GM12878 (cell line): ENCODE results near the gene TCTN1. TPM values are rescaled to one million over a fixed set of nuclear protein-coding genes. Genes with fewer than 3 reads are reported as not detected.

Source experiments
- ATAC-seq: fragments of 200-7000 bp; cut with Tn5 transposase; 3 replicates; pipeline ENCODE4 v1.9.1; 2020; ENCODE audit warnings: mild to moderate bottlenecking, moderate library complexity
- BruUV-seq: library from RNA; stranded (reverse); fragments of 400-500 nt; replicated peaks from 2 replicates; lab custom pipeline; 2021; lab: Mats Ljungman, UMichigan
- CTCF ChIA-PET: fragments of 300-600 bp; sonication (Branson Sonifier 250); formaldehyde crosslinking; extraction: SDS; loops from one replicate; lab custom pipeline; 2021; ENCODE audit warnings: inconsistent platforms; lab: Yijun Ruan, JAX
- POLR2A ChIA-PET: fragments of 350-600 bp; formaldehyde crosslinking; extraction: SDS; loops from one replicate; lab custom pipeline; 2021; ENCODE audit warnings: inconsistent platforms; lab: Charles Lee
- RAD21 ChIA-PET: fragments of 300-600 bp; sonication (Branson Sonifier 250); formaldehyde crosslinking; loops from one replicate; lab custom pipeline; 2023; ENCODE audit warnings: antibody characterized with exemption; ENCODE audit not compliant: unreplicated experiment; lab: Charles Lee
- SMC1A ChIA-PET: fragments of 300-600 bp; sonication (Branson Sonifier 250); formaldehyde crosslinking; loops from one replicate; lab custom pipeline; 2023; ENCODE audit not compliant: unreplicated experiment, uncharacterized antibody; lab: Charles Lee
- DNase-seq: peaks from one replicate; pipeline ENCODE4 v3.0.0-alpha.2; 2011; ENCODE audit warnings: low read depth, low spot score
- FAIRE-seq: peaks from 3 replicates; lab custom pipeline; 2011; peaks lifted over from hg19 to GRCh38; lab: Jason Lieb, UNC
- H2AFZ ChIP-seq: 2 replicates; pipeline ENCODE4 v1.6.0; 2011; ENCODE audit warnings: low read depth, low read length, control low read depth; ENCODE audit not compliant: control insufficient read depth
- H3K27ac ChIP-seq: 2 replicates; pipeline ENCODE4 v1.5.1; 2011; ENCODE audit warnings: control low read depth; ENCODE audit not compliant: control insufficient read depth, insufficient read depth
- H3K27me3 ChIP-seq, 2 experiments: replicated peaks in 1 of 2; 2 replicates each; pipeline versions ENCODE4 v1.6.0 to v1.6.1; 2011; ENCODE audit warnings: low read length in 1 of 2; ENCODE audit not compliant: control insufficient read depth in 2 of 2, insufficient read depth in 2 of 2
- H3K36me3 ChIP-seq, 2 experiments: 2 replicates each; pipeline ENCODE4 v1.5.1; 2011; ENCODE audit warnings: low read length in 1 of 2; ENCODE audit not compliant: control insufficient read depth in 2 of 2, insufficient read depth in 2 of 2
- H3K4me1 ChIP-seq: 2 replicates; pipeline ENCODE4 v1.6.1; 2011; ENCODE audit warnings: mild to moderate bottlenecking, low read length, moderate library complexity, mixed read lengths; ENCODE audit not compliant: control insufficient read depth, insufficient read depth
- H3K4me2 ChIP-seq: 2 replicates; pipeline ENCODE4 v1.6.0; 2011; ENCODE audit warnings: control low read depth; ENCODE audit not compliant: control insufficient read depth, insufficient read depth
- H3K4me3 ChIP-seq: fragments of 200-600 bp; sonication (generic); 2 replicates; pipeline ENCODE4 v1.5.1; 2016
- H3K79me2 ChIP-seq: 2 replicates; pipeline ENCODE4 v1.6.0; 2011; ENCODE audit warnings: low read length; ENCODE audit not compliant: control insufficient read depth, insufficient read depth
- H3K9ac ChIP-seq: 2 replicates; pipeline ENCODE4 v1.8.0; 2011; ENCODE audit warnings: low read length, control low read depth, mixed read lengths; ENCODE audit not compliant: control insufficient read depth, insufficient read depth
- H3K9me3 ChIP-seq: replicated peaks from 3 replicates; pipeline ENCODE4 v1.5.1; 2011; ENCODE audit warnings: mild to moderate bottlenecking, low read length; ENCODE audit not compliant: control insufficient read depth, insufficient read depth
- H4K20me1 ChIP-seq: 2 replicates; pipeline ENCODE4 v1.6.0; 2011; ENCODE audit not compliant: control insufficient read depth, insufficient read depth
- NFXL1 ChIP-seq: fragments of 450-650 bp; IDR thresholded peaks from 2 replicates; pipeline ENCODE4 v1.6.1; 2017; ENCODE audit warnings: antibody characterized with exemption, mild to moderate bottlenecking, borderline replicate concordance
- NRF1 ChIP-seq: conservative IDR thresholded peaks from 2 replicates; pipeline ENCODE4 v1.6.1; 2011; ENCODE audit warnings: mild to moderate bottlenecking, low read depth, low read length, improper control_type of control experiment
- WGBS: methylation state at CpG from one replicate; pipeline ENCODE4 v1.1.6; 2016; ENCODE audit warnings: low lambda C conversion rate; ENCODE audit not compliant: insufficient replicate concordance, insufficient coverage; ENCODE audit errors: missing lambda C conversion rate; 5-methylcytosine and 5-hydroxymethylcytosine counted together
- in situ Hi-C: fragments of 300-500 bp; cut with MboI; formaldehyde crosslinking; loops from 9 replicates; pipeline ENCODE4 v1.14.3; 2018; ENCODE audit warnings: mixed read lengths
- intact Hi-C: fragments of 100-400 bp; cut with micrococcal nuclease; formaldehyde crosslinking; loops from one replicate; pipeline ENCODE4 v1.14.2; 2022; ENCODE audit not compliant: unreplicated experiment
- polyA plus RNA-seq, 11 experiments: library from polyadenylated mRNA; depleted of rRNA in 4 of 11; unstranded in 6 of 11; stranded (reverse) in 5 of 11; fragments of >200 nt; fragmentation: Nextera tagmentation in 4 of 11; fragmentation: Illumina TruSeq in 1 of 11; extraction: Ambion mirVana in 4 of 11; extraction: Trizol in 1 of 11; gene quantifications; 1 replicate in 1 of 11; 2 replicates in 10 of 11; pipeline versions ENCODE4 v1.2.1 to v1.2.3, GENCODE V29; 2011 to 2016; ENCODE audit warnings: inconsistent platforms in 2 of 11, missing spikeins in 2 of 11, low read depth in 1 of 11
- total RNA-seq, 4 experiments: library from RNA; depleted of rRNA in 3 of 4; stranded (reverse); fragments of >200 nt in 3 of 4; fragmentation: Illumina TruSeq in 1 of 4; extraction: Trizol in 1 of 4; gene quantifications; 2 replicates each; pipeline versions ENCODE4 v1.2.1 to v1.2.3, GENCODE V29; 2013 to 2021
- TF ChIP-seq, protein P1 (sequence below): IDR thresholded peaks from 2 replicates; pipeline ENCODE4 v1.6.1; 2012; ENCODE audit warnings: low read length, inconsistent platforms

TCTN1 gene
- total and polyA plus RNA-seq, 10 of the 15 experiments (the other 5 are each of a cell fraction or from before 2014, with no cell fraction given): 8.8 to 23.5 (median 15.3) TPM

GRCh38 chr12:110616471-110617115 lies 2.7 kb downstream of the TCTN1 start:
- no peaks in the 10 kb centered on the region for H3K9me3 ChIP-seq
- no peaks in the 10 kb centered on the region for H3K36me3 ChIP-seq
- intact Hi-C loops: no loop called here
- no peak for FAIRE-seq
- H3K27me3 ChIP-seq: no peaks in the 10 kb centered on the region
- no peak for DNase-seq
- 85% methylated on average over 5 of the region's 5 CpGs for WGBS
- ChIA-PET RAD21 (interaction anchor here (1.0 to 4.6 kb wide), 6 partner anchors 17 to 51 kb away, joined by 3 to 23 read pairs (median 5); no protein-coding TSS in a partner anchor), POLR2A (interaction anchor here (0.5 to 3.3 kb wide), 9 partner anchors 9 to 79 kb away, joined by 3 to 22 read pairs (median 5); no protein-coding TSS in a partner anchor), CTCF (interaction anchor here (0.7 to 5.4 kb wide), 9 partner anchors 11 to 212 kb away, joined by 3 to 21 read pairs (median 4); partner anchors contain the start of gene ARPC3), SMC1A (interaction anchor here (0.6 to 11.6 kb wide), 13 partner anchors 11 to 214 kb away, joined by 3 to 103 read pairs (median 4); no protein-coding TSS in a partner anchor)
- H3K27ac ChIP-seq: no peak overlapping the region
- ATAC-seq: no peak
- no peak overlapping the region for H2AFZ ChIP-seq
- BruUV-seq: no TSS peak
- no peaks in the 10 kb centered on the region for H4K20me1 ChIP-seq
- H3K4me3 ChIP-seq: no peak overlapping the region
- no peaks in the 10 kb centered on the region for H3K79me2 ChIP-seq
- no peak overlapping the region for H3K9ac ChIP-seq
- no peak overlapping the region for H3K4me2 ChIP-seq
- no peak for TF ChIP-seq NRF1
- TF ChIP-seq, protein P1, sequence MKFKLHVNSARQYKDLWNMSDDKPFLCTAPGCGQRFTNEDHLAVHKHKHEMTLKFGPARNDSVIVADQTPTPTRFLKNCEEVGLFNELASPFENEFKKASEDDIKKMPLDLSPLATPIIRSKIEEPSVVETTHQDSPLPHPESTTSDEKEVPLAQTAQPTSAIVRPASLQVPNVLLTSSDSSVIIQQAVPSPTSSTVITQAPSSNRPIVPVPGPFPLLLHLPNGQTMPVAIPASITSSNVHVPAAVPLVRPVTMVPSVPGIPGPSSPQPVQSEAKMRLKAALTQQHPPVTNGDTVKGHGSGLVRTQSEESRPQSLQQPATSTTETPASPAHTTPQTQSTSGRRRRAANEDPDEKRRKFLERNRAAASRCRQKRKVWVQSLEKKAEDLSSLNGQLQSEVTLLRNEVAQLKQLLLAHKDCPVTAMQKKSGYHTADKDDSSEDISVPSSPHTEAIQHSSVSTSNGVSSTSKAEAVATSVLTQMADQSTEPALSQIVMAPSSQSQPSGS: no peak
- TF ChIP-seq NFXL1: no peak
- in situ Hi-C loops: loop anchor here (5.0 kb wide), 2 partner anchors 81 to 211 kb away; no protein-coding TSS in a partner anchor
- H3K4me1 ChIP-seq: peaks cover 26% of the 10 kb centered on the region
